ENCODE results near the gene NDUFB8.

DNA sequence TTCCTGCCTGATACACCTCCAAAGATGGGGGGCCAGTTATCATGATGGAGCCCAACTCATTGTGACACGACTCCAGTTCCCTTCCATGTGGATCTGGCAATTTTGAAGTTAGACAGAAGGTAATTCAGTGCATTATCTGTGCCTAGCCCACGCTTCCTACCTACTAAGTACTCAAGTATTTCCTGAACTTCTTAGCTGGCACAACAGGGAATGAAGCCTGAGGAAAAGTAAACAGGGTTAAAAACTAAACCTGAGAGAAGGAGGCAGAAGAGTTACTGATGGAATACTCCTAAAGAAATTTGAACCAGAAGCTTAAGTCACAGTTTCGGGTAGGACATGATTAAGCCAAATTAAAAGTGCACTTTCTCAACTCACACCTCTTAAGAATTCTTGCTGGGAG is 8.9 kb downstream of the NDUFB8 start:
- TF ChIP-seq CTCF (IDR thresholded peaks at IDR 0.05), result no peak
- no peak for TF ChIP-seq EZH2 (IDR thresholded peaks at IDR 0.05; ENCODE audit: borderline replicate concordance, insufficient read depth, low read depth, low read length, poor library complexity, severe bottlenecking)
